Raji (cell line): Measurements from ENCODE around the gene XK.

Experiments used
- POLR2A ChIP-seq: IDR thresholded peaks from 2 replicates; pipeline ENCODE4 v1.6.1; 2011; ENCODE audit warnings: low read depth, low read length, control low read depth; ENCODE audit not compliant: insufficient read depth

XK gene

GRCh38 chrX:37667141-37667540, 18.4 kb upstream of the XK start:
- no peak for TF ChIP-seq POLR2A

DNA sequence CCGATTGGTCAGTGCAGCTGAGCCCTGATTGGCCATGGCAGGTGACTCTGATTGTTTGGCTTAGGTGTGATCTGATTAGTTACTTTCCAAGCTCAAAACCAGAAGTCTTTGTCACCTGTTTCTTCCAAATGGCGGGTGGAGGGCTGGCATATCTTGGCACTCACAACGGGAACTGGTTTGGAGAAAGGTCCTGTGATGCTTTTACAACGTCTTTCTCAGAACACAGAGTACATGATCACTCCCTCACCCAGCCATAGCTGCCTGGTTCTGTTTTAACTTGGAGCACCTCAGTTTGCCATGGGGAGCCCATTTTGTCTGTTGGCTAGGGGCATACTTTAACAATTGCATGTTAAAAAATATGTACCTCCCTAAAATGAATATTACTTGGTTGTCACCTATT, 13.0 kb upstream of the XK start:
- TF ChIP-seq POLR2A, result no peak

GRCh38 chrX:37676811-37677210, 8.8 kb upstream of the XK start:
- no peak for TF ChIP-seq POLR2A

GRCh38 chrX:37677243-37677642, 8.3 kb upstream of the XK start:
- TF ChIP-seq POLR2A, result no peak

GRCh38 chrX:37677765-37678164, 7.8 kb upstream of the XK start:
- TF ChIP-seq POLR2A, result no peak

DNA sequence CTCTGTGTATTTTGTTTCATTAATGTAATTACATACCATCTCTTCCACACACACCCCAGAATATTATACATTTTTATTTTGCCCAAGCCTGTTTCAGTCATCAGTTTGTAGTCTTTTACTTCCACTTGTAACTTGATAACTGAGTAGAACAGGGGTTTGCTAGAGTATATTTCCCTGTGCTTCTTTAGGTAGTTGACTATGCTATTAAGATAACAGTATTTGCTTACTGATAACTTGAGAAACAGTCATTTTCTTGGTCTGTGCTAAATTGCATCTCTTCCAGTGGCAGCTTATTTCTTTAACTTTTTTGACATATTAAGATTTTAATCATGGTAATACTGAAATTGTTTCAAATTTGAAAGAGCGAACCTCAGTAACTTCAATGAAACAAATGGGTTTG, 7.0 kb upstream of the XK start:
- no peak for TF ChIP-seq POLR2A

DNA sequence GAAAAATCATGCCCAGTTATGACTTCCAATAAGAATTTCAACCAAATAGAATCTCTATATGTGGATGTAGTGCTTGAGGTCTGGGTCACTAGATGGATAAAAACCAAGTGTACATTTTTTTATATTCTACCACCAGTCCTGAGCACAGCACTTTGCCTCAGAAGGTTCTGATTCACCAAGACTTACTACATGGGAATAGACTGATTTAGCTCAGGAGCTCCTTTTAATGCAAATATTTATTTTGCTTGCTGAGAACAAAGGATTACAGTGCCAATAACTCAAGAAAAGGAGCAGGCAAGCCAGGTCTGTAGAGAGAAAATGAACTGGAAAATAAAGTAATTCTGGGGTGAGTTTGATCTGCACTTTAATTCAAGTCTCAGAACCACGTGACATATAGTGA, 6.4 kb upstream of the XK start:
- TF ChIP-seq POLR2A, result no peak

DNA sequence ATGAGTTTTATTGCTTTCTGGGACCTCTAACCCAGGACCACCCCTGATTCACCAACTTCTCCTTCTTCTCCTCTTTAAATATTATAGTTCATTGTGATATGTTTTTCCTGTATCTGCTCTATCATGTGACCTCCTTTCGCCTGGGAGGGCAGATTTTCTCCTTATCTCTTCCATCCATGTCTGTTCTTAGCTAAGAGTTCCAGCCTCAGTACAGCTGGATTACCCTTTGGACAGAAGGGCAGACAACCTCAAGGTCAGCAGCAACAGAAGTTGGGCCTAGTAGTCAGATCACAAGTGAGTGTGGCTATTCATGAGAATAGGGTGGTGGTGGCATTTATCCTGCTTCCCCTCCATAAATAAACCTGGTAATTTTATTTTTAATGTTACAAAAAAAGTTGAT, 5.7 kb upstream of the XK start:
- TF ChIP-seq POLR2A, result no peak

DNA sequence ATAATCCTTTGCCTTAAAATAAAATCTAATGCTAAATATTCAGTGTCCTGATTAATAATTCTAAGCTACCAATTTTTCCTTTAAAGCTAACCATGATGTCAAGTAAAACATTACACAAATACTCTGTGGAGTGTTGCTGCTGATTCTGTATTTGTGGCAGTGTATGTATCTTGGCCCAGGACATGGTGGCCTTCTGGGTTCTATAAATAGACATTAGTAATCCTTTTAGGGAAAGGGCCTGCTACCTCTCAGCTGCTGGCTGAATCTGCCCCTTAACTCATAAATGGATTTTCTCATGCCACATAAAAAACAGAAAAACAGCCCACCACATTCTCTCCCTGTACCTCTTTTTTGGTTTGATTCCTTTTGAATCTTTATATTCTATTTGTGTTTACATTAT, 1.2 kb upstream of the XK start:
- TF ChIP-seq POLR2A, result no peak

DNA sequence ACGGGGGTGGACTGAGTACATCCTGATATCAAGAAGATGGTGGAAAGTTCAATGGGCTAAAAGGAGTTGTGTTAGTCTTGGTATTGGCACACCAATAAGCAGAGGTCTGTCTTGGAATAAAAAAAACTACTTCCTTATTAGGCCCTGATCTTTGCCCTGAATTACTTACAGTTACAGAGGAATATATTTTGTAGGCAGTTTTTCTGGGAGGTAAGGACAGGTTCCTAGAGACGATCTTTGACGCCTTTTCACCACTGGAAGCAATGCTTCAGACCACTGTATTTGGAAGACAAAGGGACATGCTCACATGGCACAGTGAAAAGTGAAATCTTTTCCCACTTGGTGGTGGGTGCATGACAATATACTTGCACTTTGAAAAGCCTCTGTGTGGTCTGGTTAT, 618 bp upstream of the XK start:
- no peak for TF ChIP-seq POLR2A

- no peak for TF ChIP-seq POLR2A
These were observed 891 bp downstream of the XK start for GRCh38 chrX:37686369-37686995.

DNA sequence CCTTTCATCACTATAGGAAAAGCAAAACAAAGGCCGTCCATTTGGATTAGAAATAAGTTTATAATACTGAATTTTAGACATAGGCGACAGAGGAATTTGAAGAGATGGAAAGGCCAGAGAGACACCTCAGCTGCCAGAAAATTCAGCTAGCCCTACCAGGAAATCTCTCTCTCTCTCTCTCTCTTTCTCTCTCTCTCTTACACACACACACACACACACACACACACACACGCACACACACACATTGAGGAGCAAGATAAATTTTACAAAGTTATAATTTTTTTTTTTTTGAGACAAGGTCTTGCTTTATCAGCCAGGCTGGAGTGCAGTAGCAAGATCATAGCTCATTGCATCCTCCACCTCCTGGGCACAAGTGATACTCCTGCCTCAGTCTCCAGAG, 1.4 kb downstream of the XK start:
- no peak for TF ChIP-seq POLR2A

GRCh38 chrX:37690119-37690518, 4.5 kb downstream of the XK start:
- TF ChIP-seq POLR2A, result no peak

GRCh38 chrX:37692918-37693317, 7.3 kb downstream of the XK start:
- TF ChIP-seq POLR2A, result no peak

- TF ChIP-seq POLR2A, result no peak
These were observed 11.7 kb downstream of the XK start for GRCh38 chrX:37697169-37697760.

- TF ChIP-seq POLR2A, result no peak
These were observed 16.0 kb downstream of the XK start for GRCh38 chrX:37701588-37701987.

DNA sequence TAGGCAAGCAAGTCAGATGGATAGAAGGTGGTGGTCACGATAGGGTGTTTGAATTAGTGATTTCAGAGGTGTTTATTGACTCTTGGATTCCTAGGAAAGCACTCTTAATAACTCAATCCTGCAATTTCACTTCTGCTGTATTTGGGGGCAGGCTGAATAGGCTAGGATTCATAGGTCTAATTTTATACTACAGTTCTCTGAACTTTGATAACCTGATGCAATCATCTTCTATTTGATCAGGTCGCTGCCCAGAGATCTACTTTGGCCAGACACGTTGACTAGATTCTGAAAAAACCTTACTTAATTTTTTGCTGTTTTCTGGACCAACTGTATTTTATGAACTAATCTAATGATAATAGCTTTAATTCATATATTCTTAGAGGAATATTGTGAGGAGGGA, 26.4 kb downstream of the XK start:
- TF ChIP-seq POLR2A, result no peak
